NCI-H524 treated with DMSO at 0.1 percent for 48 hours (cell line): ENCODE data around the gene TXLNB.

Experiments
- DNase-seq: peaks from one replicate; lab custom pipeline; 2025; lab: John Stamatoyannopoulos, UW

Gene TXLNB

GRCh38 chr6:139271056-139271455, 20.7 kb downstream of the TXLNB start:
- no peak for DNase-seq

GRCh38 chr6:139270249-139270648, 21.5 kb downstream of the TXLNB start:
- DNase-seq, result no peak

- no peak for DNase-seq
Observed at GRCh38 chr6:139265512-139266190, 26.1 kb downstream of the TXLNB start.

- no peak for DNase-seq
Observed at GRCh38 chr6:139262519-139263300, 29.1 kb downstream of the TXLNB start.

GRCh38 chr6:139257821-139258398, 33.9 kb downstream of the TXLNB start:
- no peak for DNase-seq

GRCh38 chr6:139257291-139257690, 34.5 kb downstream of the TXLNB start:
- DNase-seq, result no peak

- DNase-seq, result no peak
Observed at GRCh38 chr6:139256087-139256486, 35.7 kb downstream of the TXLNB start.

- no peak for DNase-seq
Observed at GRCh38 chr6:139254196-139254595, 37.6 kb downstream of the TXLNB start.

GRCh38 chr6:139253656-139254055, 38.1 kb downstream of the TXLNB start:
- DNase-seq, result no peak

GRCh38 chr6:139251691-139252390, 40.0 kb downstream of the TXLNB start:
- no peak for DNase-seq

- DNase-seq, result no peak
Observed at GRCh38 chr6:139251045-139251690, 40.6 kb downstream of the TXLNB start.

- DNase-seq, result no peak
Observed at GRCh38 chr6:139250296-139251044, 41.3 kb downstream of the TXLNB start.

GRCh38 chr6:139249395-139249794, 42.4 kb downstream of the TXLNB start:
- no peak for DNase-seq

GRCh38 chr6:139248911-139249310, 42.9 kb downstream of the TXLNB start:
- DNase-seq, result no peak

GRCh38 chr6:139247618-139248017, 44.2 kb downstream of the TXLNB start:
- DNase-seq, result no peak

- DNase-seq, result no peak
Observed at GRCh38 chr6:139243536-139243935, 48.3 kb downstream of the TXLNB start.

GRCh38 chr6:139242457-139243240, 49.1 kb downstream of the TXLNB start:
- DNase-seq, result no peak

GRCh38 chr6:139240161-139241010, 51.4 kb downstream of the TXLNB start:
- peak; percentile 10 for DNase-seq

- DNase-seq, result no peak
Observed at GRCh38 chr6:139239064-139239463, 52.7 kb downstream of the TXLNB start.

- no peak for DNase-seq
Observed at GRCh38 chr6:139236105-139236504, 55.7 kb downstream of the TXLNB start.
